ENCODE data around the gene ADH6. TPM values are rescaled to one million over a fixed set of nuclear protein-coding genes. Genes with fewer than 3 reads are reported as not detected.
"Not testable (repeated sequence)": the region's sequence is repeated elsewhere in the genome, so short reads cannot be mapped to it uniquely, and the experiment has no call there.

Gene ADH6
- polyA plus RNA-seq, 4 donors, result 3.5 to 33.4 (median 21.7) TPM

DNA sequence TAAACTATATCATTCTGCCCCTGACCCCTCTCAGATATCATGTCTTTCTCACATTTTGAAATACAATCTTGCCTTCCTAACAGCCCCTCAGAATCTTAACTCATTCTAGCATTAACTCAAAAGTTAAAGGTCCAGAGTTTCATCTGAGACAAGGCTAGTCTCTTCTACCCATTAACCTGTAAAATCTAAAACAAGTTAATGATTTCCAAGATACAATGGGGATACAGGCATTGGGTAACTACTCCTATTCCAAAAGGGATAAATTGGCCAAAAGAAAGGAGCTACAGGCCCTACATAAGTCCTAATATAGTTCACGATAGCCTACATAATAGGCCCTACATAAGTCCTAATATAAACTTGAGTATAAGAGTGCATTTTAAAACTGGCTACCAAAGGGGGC lies 18.9 kb downstream of the ADH6 start:
- DNase-seq (ENCODE audit: low read depth in 4 of 4, low spot score in 3 of 4), result no peak

GRCh38 chr4:99190336-99190735 lies 28.7 kb downstream of the ADH6 start:
- no peak for DNase-seq (ENCODE audit: low read depth in 4 of 4, low spot score in 3 of 4)

GRCh38 chr4:99189900-99190299 lies 29.1 kb downstream of the ADH6 start:
- not testable (repeated sequence) for DNase-seq (ENCODE audit: low read depth in 4 of 4, low spot score in 3 of 4)

DNA sequence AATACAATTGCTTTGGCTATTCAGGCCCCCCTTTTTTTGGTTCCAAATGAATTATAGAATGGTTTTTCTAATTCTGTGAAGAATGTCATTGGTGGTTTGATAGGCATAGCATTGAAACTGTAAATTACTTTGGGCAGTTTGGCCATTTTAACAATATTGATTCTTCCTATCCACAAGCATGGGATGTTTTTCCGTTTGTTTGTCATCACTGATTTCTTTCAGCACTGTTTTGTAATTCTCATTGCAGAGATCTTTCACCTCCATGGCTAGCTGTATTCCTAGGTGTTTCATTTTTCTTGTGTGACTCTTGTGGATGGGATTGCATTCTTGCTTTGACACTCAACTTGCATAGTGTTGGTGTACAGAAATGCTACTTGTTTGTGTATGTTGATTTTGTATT lies 33.0 kb downstream of the ADH6 start:
- DNase-seq (ENCODE audit: low read depth in 4 of 4, low spot score in 3 of 4), result no peak

DNA sequence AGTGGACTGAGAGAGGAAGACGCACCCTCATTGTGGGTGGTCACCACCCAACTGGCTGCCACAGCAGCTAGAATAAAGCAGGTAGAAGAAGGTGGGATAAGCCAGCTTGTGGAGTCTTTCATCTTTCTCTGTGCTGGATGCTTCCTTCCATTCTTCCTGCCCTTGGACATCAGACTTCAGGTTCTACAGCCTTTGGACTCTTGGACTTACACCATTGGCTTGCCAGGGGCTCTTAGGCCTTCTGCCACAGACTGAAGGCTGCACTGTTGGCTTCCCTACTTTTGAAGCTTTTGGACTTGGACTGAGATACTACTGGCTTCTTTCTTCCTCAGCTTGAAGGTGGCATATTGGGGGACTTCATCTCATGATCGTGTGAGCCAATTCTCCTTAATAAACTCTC lies 33.5 kb downstream of the ADH6 start:
- DNase-seq (ENCODE audit: low read depth in 4 of 4, low spot score in 3 of 4), result no peak

DNA sequence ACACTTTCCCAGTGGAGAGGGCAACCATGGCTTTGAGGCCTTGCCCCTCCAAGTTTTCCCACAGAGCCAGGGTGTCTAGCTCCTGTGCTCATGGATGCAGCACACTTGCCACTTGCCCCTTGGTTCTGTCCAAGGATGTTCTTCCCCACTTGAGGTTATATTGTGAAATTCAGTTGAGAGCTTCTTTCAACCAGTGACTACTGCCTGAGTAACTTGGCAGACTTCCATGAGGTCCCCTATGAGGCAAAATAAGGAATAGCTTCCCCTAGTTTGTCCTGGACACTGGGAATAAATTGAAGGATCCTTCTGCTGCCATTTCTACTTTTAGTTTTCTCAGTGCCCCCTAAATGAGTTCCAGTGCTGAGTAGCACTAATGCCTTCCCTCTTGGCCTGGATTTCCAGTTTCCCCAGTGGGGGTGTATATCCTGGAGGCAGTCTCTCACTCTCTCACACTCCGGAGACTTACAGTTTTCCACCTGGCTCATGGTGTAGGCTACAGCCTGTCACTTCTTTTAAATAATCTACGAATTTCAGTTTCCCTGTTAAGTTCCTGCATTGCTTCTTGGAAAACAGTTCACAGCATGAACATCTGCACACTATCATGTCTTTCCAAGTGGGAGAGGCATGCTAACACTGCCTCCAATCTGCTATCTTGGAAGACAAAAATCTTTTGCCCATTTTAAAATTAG lies 38.5 kb downstream of the ADH6 start:
- no peak for DNase-seq (ENCODE audit: low read depth in 4 of 4, low spot score in 3 of 4)

DNA sequence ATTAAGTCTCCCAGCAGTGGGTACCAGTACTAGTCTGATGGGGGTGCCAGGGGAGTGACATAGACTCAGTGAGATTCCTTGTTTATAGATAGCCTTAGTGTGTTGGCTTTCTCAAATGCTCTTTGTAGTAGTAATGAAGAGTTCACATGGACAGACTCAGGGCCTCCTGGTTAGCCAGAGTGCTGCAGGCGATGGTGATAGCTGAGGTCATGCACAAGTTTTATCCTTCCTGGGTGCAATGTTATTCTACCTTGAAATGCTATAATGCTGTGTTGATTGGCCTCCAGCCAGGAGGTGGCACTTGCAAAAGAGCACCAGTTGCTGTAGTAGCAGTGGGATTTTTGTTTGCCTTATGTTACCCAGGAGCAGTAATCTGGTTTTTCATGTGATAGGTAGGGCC lies 39.4 kb downstream of the ADH6 start:
- DNase-seq (ENCODE audit: low read depth in 4 of 4, low spot score in 3 of 4), result no peak

DNA sequence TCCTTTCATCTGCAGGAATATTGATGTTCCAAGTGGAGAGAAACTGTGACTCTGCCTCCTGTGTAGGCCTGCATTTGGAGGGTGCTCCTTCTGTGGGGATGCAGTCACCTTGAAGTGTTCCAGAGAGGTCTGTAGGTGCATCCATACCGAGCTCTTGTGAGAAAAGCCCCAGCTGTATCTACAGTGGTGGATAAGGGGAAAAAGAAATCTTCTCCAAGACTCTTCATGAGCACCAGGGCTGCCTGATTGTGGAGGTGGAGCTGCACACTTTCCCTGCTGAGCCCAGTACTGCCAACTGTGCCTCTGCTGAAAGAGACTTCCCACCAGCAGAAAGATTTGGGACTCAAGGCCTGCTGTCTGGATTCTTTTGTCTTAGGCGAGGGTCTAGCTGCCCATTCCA lies 39.9 kb downstream of the ADH6 start:
- no peak for DNase-seq (ENCODE audit: low read depth in 4 of 4, low spot score in 3 of 4)

DNA sequence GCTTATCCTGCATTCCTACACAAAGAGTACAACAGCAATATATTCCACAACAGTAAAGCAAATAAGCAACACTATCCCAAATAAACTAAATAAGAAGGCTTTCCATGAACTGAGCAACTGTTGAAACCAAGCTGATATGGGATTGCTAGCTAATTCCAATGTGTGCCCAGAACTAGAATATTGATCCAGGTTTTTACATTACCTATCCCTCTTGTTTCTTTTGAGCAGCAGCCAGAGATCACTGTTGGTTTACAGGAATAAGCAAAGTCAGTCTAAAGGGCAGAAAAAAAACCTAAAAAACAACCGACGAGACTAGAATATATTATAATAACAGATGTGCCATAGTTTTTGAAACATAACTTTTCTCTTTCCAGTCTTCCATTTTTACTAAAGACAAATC lies 52.5 kb downstream of the ADH6 start:
- DNase-seq (ENCODE audit: low read depth in 4 of 4, low spot score in 3 of 4), result no peak

DNA sequence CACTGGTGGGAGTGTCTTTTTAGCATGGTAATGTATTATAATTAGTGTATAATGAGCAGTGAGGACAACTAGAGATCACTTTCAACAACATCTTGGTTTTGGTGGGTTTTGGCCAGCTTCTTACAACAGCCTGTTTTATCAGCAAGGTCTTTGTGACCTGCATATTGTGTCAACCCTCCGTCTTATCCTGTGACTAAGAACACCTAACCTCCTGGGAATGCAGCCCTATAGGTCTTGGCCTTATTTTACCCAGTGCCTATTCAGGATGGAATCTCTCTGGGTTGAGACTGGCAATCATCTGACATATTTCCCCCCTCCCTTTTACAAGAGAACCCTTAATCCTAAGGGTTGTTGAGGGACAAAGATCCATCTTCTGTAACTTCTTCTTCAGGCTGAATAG lies 53.1 kb downstream of the ADH6 start:
- no peak for DNase-seq (ENCODE audit: low read depth in 4 of 4, low spot score in 3 of 4)

- no peak for DNase-seq (ENCODE audit: low read depth in 4 of 4, low spot score in 3 of 4)
Observed at GRCh38 chr4:99161373-99162099, 57.5 kb downstream of the ADH6 start.

GRCh38 chr4:99159699-99160098 lies 59.3 kb downstream of the ADH6 start:
- DNase-seq (ENCODE audit: low read depth in 4 of 4, low spot score in 3 of 4), result no peak

GRCh38 chr4:99157478-99157935 lies 61.5 kb downstream of the ADH6 start:
- DNase-seq (ENCODE audit: low read depth in 4 of 4, low spot score in 3 of 4), result no peak

- no peak for DNase-seq (ENCODE audit: low read depth in 4 of 4, low spot score in 3 of 4)
Observed at GRCh38 chr4:99156992-99157391, 62.1 kb downstream of the ADH6 start.

DNA sequence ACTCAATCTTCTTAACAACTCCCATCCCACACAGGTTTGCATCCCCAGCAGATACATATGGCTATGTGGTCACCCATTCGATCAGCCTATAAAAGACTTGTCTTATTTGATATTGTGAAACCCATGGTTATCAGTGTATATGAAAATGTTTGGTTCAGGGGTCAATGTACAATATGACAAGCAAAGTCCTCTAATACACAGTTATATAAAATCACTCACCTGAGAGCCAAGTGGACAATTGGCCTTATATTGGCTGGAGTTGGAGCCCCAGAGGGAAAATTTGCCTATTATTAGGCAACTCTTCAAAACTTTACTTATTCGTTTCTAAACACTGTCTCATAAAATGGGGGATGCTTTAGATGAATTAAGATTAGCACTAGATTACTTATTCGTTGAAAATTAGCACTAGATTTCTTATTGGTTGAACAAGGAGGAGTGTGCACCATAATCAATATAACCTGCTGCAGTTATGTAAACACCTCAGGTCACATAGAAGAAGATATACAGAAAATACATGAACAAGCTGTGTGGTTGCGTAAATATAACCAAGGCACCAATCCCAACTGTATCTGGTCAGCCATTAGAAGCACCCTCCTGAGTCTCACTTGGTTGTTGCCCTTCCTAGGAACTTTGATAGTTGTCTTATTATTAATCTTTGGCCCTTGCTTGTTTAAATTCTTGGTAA lies 64.2 kb downstream of the ADH6 start:
- no peak for DNase-seq (ENCODE audit: low read depth in 4 of 4, low spot score in 3 of 4)

Other genes starting within 250 kb of the ADH6 start
- gene METAP1, start 223.5 kb downstream of the ADH6 start, polyA plus RNA-seq (ENCODE audit: insufficient read length in 4 of 4), result 10 to 100 TPM; 36.5 to 81.6 (median 76.0) TPM
- gene ADH5, start 130.5 kb downstream of the ADH6 start, polyA plus RNA-seq (ENCODE audit: insufficient read length in 4 of 4), result 100 to 1,000 TPM; 221 to 274 (median 248) TPM
- 1 to 10 TPM in 1 of 4 donors, under 1 TPM in 3; 0.17 to 1.1 (median 0.74) TPM for gene ADH4, start 74.9 kb downstream of the ADH6 start, polyA plus RNA-seq (ENCODE audit: insufficient read length in 4 of 4)
- gene ADH1A, start 71.7 kb upstream of the ADH6 start, polyA plus RNA-seq (ENCODE audit: insufficient read length in 4 of 4), result 1 to 10 TPM in 2 of 4 donors, under 1 TPM in 2; 0.56 to 4.4 (median 0.90) TPM
- gene ADH1B, start 102.2 kb upstream of the ADH6 start, polyA plus RNA-seq (ENCODE audit: insufficient read length in 4 of 4), result 10 to 100 TPM; 12.1 to 30.0 (median 24.3) TPM
- 100 to 1,000 TPM in 3 of 4 donors, 10 to 100 TPM in 1; 19.6 to 143 (median 133) TPM for gene ADH1C, start 133.5 kb upstream of the ADH6 start, polyA plus RNA-seq (ENCODE audit: insufficient read length in 4 of 4)
- gene ADH7, start 216.1 kb upstream of the ADH6 start, polyA plus RNA-seq (ENCODE audit: insufficient read length in 4 of 4), result not detected

All from left renal pelvis (tissue), 4 donors.